ENCODE results near the gene TANC1.

GRCh38 chr2:159101755-159102489 lies 133.5 kb downstream of the TANC1 start:
- TF ChIP-seq, protein P1, sequence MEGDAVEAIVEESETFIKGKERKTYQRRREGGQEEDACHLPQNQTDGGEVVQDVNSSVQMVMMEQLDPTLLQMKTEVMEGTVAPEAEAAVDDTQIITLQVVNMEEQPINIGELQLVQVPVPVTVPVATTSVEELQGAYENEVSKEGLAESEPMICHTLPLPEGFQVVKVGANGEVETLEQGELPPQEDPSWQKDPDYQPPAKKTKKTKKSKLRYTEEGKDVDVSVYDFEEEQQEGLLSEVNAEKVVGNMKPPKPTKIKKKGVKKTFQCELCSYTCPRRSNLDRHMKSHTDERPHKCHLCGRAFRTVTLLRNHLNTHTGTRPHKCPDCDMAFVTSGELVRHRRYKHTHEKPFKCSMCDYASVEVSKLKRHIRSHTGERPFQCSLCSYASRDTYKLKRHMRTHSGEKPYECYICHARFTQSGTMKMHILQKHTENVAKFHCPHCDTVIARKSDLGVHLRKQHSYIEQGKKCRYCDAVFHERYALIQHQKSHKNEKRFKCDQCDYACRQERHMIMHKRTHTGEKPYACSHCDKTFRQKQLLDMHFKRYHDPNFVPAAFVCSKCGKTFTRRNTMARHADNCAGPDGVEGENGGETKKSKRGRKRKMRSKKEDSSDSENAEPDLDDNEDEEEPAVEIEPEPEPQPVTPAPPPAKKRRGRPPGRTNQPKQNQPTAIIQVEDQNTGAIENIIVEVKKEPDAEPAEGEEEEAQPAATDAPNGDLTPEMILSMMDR (IDR thresholded peaks at IDR 0.05): no peak
- no peak for TF ChIP-seq POLR2AphosphoS5 (IDR thresholded peaks at IDR 0.05)
